ENCODE data around the gene TMEM178A.
"Not testable (repeated sequence)": the region's sequence is repeated elsewhere in the genome, so short reads cannot be mapped to it uniquely, and the experiment has no call there.

TMEM178A gene

DNA sequence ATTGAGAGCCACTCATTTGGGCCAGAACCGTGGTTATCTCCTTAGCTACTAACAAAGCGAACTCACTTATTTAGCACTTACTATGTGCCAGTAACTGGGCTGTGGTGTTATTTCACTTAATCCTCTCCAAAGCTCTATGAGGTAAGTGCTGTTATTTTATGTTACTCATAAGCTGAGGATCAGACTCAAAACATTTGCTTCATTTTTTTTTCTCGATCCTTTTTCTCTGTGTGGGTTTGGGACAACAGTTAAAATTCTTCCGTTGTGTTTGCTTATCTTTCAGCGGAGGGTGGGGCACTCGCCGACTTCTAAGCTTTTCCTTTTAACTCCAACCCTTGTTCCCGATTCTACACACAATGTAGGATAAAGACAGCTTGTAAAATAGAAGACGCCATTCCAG lies 52.8 kb downstream of the TMEM178A start:
- no peak for DNase-seq

DNA sequence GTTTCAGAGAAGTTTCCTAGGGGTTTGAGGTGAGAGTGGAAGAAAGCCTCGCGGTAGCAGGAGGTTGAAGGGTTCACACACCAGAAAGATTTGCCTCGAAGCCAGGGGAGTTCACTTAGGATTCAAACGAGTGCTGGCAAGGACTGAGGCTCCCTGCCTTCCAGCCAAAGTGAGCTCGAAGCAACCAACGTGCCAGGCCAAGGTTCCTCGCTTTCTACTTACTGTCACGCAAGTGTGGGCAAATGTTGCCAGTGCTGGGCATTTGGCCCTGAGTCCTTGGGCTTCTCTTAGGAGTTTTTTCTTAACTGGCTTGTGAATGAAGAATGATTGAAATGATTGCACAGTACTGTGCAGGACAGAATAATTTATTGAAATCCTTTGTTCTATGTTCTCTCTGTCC lies 53.6 kb downstream of the TMEM178A start:
- no peak for DNase-seq

DNA sequence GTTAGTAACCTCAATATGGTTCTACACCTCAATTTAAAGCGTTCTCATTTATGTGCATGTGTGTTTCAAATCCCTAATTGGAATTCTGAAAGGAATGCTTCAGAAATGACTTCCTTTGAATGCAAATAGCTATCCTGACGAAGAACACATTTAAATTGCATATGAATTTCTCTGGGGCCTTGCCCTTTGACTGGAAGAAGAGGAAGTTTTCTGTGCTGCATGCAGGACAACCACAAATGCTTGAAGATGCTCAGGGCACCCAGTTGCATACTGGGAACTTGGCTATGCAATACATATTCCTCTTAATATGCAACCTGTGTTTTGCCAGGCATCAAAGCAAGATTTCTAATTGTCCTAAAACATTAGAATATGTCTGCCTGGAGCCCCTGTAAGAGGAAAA lies 55.3 kb downstream of the TMEM178A start:
- DNase-seq = no peak

DNA sequence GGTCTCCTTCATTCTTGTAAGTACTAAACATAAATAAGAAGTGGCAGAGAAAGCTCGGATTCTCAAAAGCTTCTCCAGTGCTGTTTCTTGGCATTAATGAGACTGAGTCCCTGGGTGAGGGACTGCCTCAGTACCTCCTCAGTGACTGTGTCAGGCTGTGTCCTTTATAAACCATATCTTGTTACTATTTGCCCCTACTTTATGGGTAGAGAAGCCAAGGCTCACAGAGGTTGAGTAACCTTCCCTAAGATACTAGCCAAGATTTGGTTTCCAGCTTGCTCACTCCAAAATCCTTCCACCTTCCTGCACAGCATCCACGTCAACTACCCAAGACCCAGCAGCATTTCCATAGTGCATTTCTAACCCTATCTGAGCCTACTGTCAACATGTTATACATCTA lies 57.8 kb downstream of the TMEM178A start:
- no peak for DNase-seq

DNA sequence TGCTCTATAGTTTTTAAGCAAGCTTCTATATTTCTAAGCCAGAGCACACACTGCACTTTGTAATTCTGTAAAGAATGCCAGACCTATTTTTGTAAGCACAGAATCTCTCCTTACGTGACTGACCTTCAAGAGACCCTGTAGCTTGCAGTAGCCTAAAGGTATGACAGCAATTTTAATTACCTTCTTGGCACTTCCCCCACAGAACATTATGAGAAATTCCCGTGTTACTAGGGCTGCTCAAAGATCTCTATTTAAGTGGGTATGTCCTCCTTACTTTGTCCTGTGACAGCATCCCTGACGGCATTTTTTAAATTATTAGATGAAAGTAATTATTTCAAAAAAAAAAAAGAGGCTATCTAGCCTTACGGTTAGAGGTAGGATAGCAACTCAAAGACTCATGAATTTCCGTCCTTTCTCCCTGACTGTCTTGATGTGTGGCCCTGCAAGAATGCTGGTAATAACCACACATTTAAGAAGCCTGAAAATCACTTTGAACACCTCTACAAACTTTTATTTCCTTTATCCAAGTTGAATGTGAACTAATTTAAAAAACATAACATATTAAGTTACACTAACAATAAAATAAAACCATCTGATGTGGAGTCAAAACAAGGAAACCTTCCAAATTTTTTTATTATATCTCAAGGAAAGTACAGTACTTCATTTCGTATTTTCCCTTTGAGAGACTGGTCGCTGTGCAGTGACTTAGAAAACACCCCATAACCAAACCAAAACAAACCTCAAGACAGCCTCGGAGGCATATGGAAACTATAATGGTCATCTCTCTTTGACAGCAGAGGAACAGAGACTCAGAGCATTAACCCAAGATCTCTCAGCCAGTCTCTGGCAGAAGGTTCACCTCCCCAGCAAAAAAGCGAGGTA lies 58.5 kb downstream of the TMEM178A start:
- no peak for DNase-seq

DNA sequence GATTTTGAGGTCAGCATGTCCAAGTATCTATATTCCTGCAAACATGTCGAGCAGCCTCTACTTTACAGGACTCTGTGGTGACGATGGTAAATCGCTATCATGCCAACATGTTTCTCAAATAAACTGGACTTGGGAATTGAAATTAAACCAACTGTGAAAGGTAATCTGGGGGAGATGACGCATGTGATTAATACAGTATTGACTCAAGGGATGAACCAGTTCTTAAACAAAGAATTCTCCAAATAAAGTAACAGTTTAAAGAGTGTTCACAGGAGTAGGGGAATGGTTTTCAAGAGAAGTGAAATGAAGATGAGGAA lies 59.1 kb downstream of the TMEM178A start:
- no peak for DNase-seq

DNA sequence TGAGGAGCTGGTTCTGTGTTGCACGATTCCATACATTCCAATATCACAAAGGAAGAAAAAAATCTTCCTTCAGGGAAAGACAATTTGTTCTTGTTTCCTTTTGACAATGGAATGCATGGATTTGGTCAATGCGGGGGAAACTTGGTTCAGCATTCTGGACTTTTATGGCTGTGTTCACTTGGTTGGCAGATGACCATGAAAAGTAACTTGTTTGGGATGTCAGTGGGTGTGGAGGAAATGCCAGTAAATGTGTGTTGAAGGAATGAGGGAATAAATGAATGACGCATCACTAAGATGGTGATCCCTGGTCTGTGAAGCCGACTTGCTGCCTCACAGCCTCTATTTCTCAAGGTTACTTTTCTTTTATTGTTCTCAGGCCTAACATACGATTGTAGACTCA lies 59.7 kb downstream of the TMEM178A start:
- DNase-seq = no peak

DNA sequence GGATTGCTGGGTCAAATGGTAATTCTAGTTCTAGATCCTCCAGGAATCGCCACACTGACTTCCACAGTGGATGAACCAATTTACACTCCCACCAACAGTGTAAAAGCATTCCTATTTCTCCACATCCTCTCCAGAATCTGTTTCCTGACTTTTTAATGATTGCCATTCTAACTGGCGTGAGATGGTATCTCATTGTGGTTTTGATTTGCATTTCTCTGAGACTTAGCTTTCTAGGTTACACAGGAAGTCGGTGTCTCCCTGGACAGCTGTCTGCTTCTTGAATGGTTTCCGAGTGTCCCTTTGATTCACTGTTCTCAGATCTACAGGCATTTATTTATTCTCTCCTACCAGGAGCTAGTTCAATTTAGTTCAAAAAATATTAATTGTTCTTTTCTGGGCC lies 62.4 kb downstream of the TMEM178A start:
- not testable (repeated sequence) for DNase-seq

DNA sequence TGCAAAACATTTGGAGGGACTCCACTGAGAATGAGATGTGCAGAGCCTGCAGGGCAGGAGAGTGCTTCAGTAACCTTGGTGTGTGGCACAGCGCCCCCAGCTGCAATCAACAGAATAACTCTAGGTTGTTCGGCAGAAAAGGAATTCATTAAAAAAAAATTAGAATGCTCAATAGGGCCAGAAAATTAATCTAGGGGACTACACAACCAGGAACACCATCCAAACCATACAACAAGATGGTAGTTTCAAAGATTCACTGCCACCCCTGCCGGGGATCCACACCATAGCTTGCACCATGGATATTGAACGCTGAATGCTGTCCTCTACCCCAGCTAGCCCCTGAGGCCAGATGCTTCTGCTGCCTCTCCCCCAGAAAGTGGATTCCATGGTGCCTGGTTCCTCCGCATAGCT lies 63.2 kb downstream of the TMEM178A start:
- DNase-seq = no peak

DNA sequence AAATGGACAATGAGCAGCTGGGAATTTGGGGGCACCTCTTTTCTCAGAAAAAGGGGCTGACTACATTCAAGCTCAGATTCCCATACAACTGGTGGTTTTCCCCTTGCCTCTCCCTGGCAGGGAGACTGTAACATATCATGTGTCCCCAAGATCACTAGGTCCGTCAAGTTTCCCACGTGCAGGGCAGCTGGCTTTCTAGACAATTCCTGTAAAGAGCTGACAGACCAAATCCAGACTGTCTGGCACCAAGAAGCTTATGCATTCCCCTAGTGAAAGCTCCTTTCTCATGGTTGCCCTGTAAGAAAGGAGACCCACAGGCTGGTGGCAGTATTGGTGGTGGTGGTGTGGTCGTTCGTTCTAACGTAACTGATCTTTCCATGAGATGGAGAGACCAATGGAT lies 64.6 kb downstream of the TMEM178A start:
- no peak for DNase-seq

DNA sequence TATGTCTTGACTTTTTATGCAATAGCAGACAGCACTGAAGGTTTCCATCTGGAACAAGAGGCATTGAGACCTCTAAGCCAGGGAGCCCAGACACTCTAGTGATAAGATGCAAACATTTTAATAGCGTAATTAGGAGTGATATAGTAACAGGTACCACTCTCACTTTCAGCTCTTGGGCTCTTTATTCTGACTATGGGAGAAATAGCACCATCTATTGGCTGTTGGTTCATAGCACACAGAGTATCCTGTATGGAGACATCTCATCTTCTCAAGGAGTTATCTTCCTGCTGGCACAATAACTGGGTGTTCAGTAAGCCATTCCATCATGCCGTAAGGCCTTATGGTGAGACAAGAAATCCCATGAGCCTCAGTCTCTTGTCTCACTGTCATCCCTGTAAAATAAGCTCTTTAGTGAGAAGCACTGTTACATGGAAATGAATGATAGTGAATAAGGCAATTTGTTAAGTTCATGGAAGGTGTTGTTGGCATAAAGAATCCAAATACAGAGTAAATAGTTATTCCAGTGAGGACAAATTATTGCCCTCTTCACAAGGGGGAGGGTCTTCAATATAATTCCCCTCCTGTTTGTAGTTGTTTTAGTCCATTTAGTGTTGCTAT lies 65.1 kb downstream of the TMEM178A start:
- DNase-seq = no peak

DNA sequence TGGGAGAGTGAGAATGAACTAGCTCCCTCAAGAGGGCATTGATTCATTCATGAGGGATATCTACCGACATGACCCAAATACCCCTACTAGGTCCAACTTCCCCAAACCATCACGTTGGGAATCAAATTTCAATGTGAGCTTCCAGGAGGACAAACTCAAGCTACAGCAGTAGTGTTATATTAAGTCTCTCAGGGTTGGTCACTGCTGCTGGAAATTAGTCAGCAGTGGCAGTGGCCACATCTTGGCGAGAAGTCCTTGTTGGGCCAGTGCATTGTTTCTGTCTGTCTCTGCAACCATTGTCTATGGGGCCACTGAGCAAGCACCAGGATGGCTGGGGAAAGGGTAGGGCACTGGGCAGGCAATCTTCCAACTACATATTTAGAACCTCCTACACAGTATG lies 65.8 kb downstream of the TMEM178A start:
- DNase-seq = no peak

DNA sequence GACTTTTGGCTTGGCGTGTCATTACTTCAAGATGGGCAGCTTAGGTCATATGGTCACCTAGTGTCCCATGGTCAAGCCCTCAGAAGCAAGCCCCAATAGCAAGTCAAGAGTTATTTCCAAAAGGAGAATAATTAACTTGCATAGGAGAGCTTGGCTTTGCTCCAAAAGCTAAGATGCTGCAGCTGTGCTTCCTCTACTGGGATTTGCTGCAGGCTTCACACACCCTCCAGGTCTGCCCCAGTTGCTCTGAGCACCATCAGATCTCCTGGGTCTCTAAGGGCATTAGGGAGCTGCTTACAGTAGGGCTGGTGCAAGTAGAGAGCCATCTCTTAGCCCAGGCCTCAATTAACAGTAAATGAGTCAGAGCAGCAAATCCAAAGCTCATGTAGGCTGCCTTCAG lies 66.8 kb downstream of the TMEM178A start:
- DNase-seq = no peak

DNA sequence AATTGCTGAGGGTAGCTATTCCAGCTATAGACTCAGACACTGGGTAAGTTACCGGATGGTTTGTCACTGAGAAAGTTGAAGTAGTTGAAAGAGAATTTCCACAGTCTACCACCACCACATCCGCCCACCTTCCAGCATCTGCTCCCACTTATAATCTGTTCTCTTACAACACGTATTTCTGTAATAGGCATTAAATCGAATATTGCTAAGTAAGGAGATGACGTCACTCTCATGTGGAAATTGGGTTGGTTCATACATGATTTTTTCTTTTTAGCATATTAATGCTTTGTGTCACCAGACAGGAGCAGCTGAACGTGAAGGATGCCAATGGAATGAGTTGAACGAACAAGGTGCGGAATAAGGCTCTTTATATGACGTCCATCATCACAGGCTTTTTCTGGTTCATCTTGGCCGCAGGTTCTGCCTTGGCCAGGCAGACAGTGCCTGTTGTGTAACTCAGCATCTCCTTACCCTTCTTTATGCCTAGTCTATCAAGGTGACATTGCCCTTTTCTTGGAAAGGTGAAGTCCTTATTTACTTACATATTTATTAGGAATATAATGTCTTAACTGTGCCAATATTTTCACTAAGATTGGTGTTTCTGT lies 67.5 kb downstream of the TMEM178A start:
- no peak for DNase-seq

DNA sequence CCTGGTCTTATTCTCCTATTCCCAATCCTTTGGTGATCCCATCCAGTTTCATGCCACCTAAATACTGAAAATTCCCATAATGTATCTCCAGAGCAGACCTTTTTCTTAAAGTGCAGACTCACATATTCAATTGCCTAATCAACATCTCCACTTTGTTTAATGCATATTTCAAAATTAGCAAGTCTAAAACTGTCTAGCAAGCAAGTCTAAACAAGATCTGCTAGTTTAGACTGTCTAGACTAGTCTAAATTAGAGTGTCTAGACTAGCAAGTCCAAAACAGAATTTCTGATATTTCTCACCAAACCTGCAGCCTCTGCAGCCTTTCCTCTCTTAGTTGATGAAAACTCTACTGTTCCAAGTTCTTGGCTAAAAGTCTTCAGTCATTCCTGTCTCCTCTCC lies 68.7 kb downstream of the TMEM178A start:
- DNase-seq = no peak

DNA sequence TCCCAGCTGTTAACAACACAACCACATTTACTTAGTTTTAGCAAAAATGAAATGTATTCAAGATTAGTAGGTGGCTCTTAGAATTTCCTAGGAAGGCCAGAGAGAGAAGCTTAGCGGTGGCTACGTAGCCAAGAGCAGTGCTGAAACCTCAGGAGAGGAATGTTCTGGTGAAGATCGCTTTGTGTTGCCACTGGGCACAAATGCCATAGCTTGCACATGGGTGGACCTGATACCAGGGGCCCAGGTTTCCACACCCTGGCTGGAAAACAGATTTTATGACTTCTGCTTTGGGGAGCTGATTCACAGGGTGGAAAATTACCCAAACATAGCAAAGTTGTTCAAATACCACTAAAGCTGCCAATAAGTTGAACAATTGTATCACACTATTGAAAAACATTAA lies 69.9 kb downstream of the TMEM178A start:
- no peak for DNase-seq

DNA sequence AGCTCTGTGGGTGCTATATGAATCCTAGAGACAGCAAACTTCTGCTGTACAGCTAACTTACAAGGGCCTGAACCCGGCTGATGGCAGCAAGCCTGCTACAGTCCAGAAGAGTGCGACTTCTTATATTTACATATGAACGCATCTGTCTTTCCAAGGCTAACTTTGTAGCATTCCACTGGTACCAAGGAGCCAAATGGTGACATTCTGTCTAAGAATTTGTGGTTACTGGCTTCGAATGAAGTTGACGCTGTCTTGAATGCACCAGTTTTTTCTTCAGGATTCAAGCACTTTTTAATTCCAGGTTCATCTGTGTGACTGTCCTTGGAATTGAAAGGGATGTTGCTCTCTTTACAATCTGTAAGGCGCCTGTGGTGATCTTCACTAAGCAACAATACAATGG lies 70.9 kb downstream of the TMEM178A start:
- DNase-seq = no peak

DNA sequence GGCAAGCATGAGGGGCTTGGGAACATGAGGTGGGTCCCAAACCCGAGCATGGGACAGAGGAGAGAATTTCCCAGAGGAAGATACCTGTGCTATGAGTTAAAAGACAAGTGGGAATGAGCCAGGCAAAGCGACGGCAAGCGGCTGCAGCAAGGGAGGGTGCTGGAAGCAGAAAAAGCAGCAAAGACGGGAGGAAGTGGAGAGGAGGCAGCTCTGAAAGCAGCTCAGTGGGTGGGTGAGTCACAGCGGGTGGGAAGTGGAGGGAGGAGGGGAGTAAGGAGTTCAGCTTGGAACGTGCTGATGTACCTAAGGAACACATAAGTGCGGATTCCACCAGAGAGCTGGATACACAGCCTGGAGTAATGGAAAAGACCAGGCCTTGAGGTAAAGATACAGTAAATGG lies 71.9 kb downstream of the TMEM178A start:
- DNase-seq = no peak

DNA sequence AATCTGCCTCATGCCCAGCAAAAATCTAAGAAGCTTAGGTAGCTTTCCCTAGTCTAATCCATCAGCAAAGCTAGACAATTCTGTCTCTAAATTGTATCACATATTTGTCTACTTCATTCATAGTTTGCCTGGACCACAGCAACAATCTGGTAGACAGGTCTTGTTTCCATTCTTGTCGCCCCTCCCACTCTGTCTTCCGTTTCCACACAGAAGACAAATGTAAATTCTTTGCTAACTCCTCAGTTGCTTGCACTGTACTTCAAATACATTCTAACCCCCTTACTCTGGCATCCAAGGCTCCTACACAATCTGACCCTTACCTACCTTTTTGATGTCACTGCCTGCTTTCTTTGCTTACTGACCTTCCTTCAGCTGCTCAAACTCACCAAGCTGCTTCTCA lies 73.2 kb downstream of the TMEM178A start:
- DNase-seq = no peak

DNA sequence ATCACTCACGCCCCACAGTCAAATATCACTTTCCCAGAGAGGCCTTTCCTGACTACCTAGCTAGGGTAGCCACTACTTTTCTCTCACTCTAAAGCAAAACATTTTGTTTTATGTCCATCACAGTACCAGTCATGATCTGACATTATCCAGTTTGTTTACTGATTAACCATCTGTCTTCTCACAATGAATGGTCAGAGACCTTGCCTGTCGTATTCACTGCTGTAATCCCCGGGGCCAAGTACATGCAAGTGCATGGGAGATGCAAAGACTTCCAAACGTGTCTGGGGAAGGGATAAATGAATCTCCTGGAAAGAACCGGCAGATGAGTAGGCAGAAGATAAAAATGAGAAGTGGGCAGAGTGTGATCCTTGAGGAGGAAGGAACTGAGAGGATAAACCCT lies 73.7 kb downstream of the TMEM178A start:
- DNase-seq = no peak

DNA sequence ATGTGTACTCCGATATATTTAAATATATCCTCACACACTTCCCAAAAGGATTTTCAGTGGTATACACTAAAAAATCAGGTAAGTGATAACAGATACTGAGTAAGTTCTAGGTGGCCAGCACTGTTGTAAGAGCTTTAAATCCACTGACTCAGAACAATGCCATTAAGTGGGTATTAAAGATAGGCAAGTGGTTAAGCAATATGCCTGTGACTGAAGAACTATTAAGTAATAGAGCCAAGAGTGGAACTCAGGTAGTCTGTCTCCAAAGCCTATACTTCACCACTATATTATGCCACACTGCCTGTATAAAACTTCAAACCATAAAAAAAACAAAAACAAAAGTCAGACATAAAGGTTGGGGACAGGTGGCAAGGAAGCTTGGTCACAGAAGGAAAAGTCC lies 76.2 kb downstream of the TMEM178A start:
- no peak for DNase-seq

DNA sequence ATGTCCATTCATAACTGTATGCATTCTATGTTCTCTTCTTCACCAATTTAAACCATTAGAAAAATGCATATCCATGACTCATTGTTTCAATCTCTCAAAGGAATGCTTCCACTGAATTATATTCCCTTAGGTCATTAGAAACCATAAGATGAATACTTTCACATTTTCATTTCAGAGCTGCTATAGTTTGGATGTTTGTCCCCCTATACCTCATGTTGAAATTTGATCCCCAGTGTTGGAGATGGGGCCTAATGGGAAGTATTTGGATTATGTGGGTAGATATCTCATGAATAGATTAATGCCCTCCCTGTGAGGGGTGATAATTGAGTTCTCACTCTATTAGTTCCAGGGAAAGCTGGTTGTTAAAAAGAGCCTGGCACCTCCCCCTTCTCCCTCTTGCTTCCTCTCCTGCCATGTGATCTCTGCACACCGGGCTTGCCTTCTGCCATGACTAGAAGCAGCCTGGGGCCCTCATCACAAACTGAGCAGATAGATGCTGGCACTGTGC lies 77.6 kb downstream of the TMEM178A start:
- DNase-seq = no peak

DNA sequence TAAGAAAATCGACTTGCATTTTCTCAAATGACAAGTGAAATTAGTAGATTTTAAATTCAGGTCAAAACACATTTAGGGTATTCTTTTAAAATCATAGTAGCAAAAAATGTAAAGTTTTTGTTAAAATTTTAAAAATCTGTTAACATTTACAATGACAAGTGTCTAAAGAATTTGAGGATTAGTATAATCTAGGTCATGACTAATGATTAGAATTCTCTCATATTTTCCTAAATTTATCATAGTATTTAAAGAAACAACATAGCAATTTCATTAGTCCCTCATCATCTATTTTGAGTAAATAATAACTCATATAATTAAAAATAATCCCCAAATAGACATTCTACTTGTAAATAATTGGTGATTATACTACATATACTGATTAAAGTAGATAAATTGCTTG lies 89.7 kb downstream of the TMEM178A start:
- DNase-seq = no peak

DNA sequence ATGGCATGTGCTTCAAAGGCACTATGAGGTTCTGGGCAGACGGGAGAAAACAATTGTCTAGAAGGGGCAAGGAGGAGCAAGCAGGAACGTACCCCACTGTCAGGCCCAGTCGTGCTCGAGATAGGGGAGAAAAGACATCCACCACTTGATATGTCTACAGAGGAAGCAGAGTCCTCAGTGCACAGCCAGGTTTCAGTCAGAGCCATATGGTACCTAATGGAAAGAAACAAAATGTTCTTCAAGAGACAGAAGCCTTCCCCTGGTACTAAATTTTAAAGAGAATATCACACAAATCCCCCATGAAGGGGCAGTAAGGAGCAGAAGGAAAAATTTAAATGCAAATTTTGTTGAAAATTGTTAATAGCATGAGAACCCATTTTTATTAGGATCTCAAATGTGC lies 91.4 kb downstream of the TMEM178A start:
- no peak for DNase-seq

Data from CD4-positive, alpha-beta T cell treated with Interferon gamma for 1 hour (primary cell).